Heart right ventricle (tissue), 16 donors: ENCODE data around the gene TSHZ1. TPM values are rescaled to one million over a fixed set of nuclear protein-coding genes. Genes with fewer than 3 reads are reported as not detected.

Source experiments
- ATAC-seq, 8 donors: fragments of 200-7000 bp; cut with Tn5 transposase; one replicate each; pipeline ENCODE4 v1.9.1; 2020; ENCODE audit warnings: mild to moderate bottlenecking in 8 of 8, moderate library complexity in 8 of 8, moderate number of reproducible peaks in 1 of 8
- DNase-seq, 2 donors: peaks; one replicate each; pipeline ENCODE4 v3.0.0-alpha.2; 2020
- H3K27ac ChIP-seq, 10 donors: fragments of 200-600 bp; sonication (generic) in 2 of 10; one replicate each; pipeline versions ENCODE4 v1.5.0 to v1.8.0; 2020 to 2022; ENCODE audit warnings: mild to moderate bottlenecking in 3 of 10
- H3K27me3 ChIP-seq, 7 donors: fragments of 200-600 bp; one replicate each; pipeline ENCODE4 v1.8.0; 2021 to 2022; ENCODE audit warnings: mild to moderate bottlenecking in 2 of 7
- H3K36me3 ChIP-seq, 9 donors: fragments of 200-600 bp; sonication (generic) in 1 of 9; one replicate each; pipeline versions ENCODE4 v1.5.0 to v1.8.0; 2020 to 2022; ENCODE audit warnings: mild to moderate bottlenecking in 2 of 9
- H3K4me1 ChIP-seq, 9 donors: fragments of 200-600 bp; sonication (generic) in 1 of 9; one replicate each; pipeline versions ENCODE4 v1.5.0 to v1.8.0; 2020 to 2022; ENCODE audit warnings: mild to moderate bottlenecking in 4 of 9
- H3K4me3 ChIP-seq, 10 donors: fragments of 200-600 bp; sonication (generic) in 2 of 10; one replicate each; pipeline versions ENCODE4 v1.5.0 to v1.8.0; 2020 to 2022; ENCODE audit warnings: mild to moderate bottlenecking in 7 of 10, moderate library complexity in 2 of 10
- H3K9me3 ChIP-seq, 11 donors: fragments of 200-600 bp in 10 of 11; sonication (generic) in 2 of 11; one replicate each; pipeline versions ENCODE4 v1.5.0 to v1.8.0; 2013 to 2022; ENCODE audit warnings: mild to moderate bottlenecking in 2 of 11, control low read depth in 1 of 11, moderate library complexity in 1 of 11
- CTCF ChIP-seq, 9 donors: fragments of 200-600 bp; sonication (generic) in 2 of 9; IDR thresholded peaks; one replicate each; pipeline versions ENCODE4 v1.5.0 to v1.8.0; 2021 to 2022; ENCODE audit warnings: antibody characterized with exemption in 9 of 9, mild to moderate bottlenecking in 5 of 9, moderate library complexity in 1 of 9
- WGBS, 2 donors: extraction: QIAGEN DNeasy Blood & Tissue Kit; methylation state at CpG; one replicate each; pipeline ENCODE4 v1.1.7; 2013; ENCODE audit warnings: inconsistent platforms in 1 of 2; 5-methylcytosine and 5-hydroxymethylcytosine counted together
- intact Hi-C, 10 donors: fragments of 100-400 bp; cut with DNase I; formaldehyde crosslinking; loops; one replicate each; pipeline versions ENCODE4 v1.11.1 to v1.14.2; 2022
- polyA plus RNA-seq, 2 donors: library from polyadenylated mRNA; stranded (reverse); fragments of 200-250 nt; gene quantifications; one replicate each; pipeline ENCODE4 v1.2.3, GENCODE V29; 2013
- total RNA-seq, 10 donors: library from RNA; stranded (reverse); fragmentation: NEBNext Ultra II Directional in 3 of 10; extraction: Animal tissue kit (Norgen Biotek cat#: 25700) in 3 of 10; gene quantifications; one replicate each; pipeline versions ENCODE4 v1.2.1 to v1.2.4, GENCODE V29; 2021 to 2023
- donor health status: Arrhythmogenic right ventricular cardiomyopathy.
- donor health status: ischemic (EF 13 %, LVEDD 7.1; RV severe dilation, severe dysfunction).
- donor health status: healthy with polysubstance abuse.
- donor health status: DM: no; HTN: yes; CAD: no.
- donor health status: DM: no; HTN: no; CAD: no.
- donor health status: ischemic (EF 25% LVEDD 6.9; RV normal size, moderate dysfunction).
- donor health status: ischemic (EF 25% LVEDD 5.7; RV mildly dilated, moderate dysfunction).
- donor health status: healthy.
- donor health status: DM: yes; HTN: yes; CAD: no.
- donor health status: Ischemic cardiomyopathy.
- donor health status: ischemic (EF 35%, LVEDD 5.7; RV mildly dilated, moderate dysfunction).
- donor health status: nonischemic (EF 11% LVEDD 7.7; RV severe dilation, severe dysfunction).
- donor health status: DM: yes; HTN: yes; CAD: no.
- donor health status: PGD.
- donor health status: ischemic (EF 29% LVEDD 5.4; RV normal size, mild dysfunction).
- donor health status: nonischemic (EF 23%, LVEDD 6.1; RV moderate dilation, normal function).

Gene TSHZ1
- total and polyA plus RNA-seq, 12 donors = 4.8 to 22.9 (median 17.6) TPM

GRCh38 chr18:75192899-75193298 lies 17.7 kb upstream of the TSHZ1 start:
- DNase-seq (no peak), ATAC-seq (no peak)
- Histone ChIP-seq H3K27me3 (no peaks in the 10 kb centered on the region), H3K4me3 (no peak overlapping the region), H3K36me3 (peaks cover 0 to 9% (median 0%) of the 10 kb centered on the region in 9 donors), H3K4me1 (peaks cover 0 to 6% (median 4%) of the 10 kb centered on the region in 9 donors), H3K9me3 (no peaks in the 10 kb centered on the region), H3K27ac (no peak overlapping the region)
- no peak for TF ChIP-seq CTCF (IDR thresholded peaks at IDR 0.05)
- intact Hi-C loops = no loop called here
- 72 to 74% methylated on average over 7 of the region's 7 CpGs for WGBS, 2 donors

- ATAC-seq (peak in 1 of 8 donors; percentile 17), DNase-seq (no peak)
- H3K27ac ChIP-seq = peak overlapping the region in 1 of 10 donors; percentile 16
- no peaks in the 10 kb centered on the region for H3K27me3 ChIP-seq
- no peak overlapping the region for H3K4me3 ChIP-seq
- TF ChIP-seq CTCF (IDR thresholded peaks at IDR 0.05) = no peak
- peaks cover 0 to 32% (median 4%) of the 10 kb centered on the region in 9 donors for H3K36me3 ChIP-seq
- 8 to 22% methylated on average over 3 of the region's 3 CpGs for WGBS, 2 donors
- peaks cover 2 to 41% (median 18%) of the 10 kb centered on the region in 9 donors for H3K4me1 ChIP-seq
- no peaks in the 10 kb centered on the region for H3K9me3 ChIP-seq
- intact Hi-C loops = no loop called here
These were observed 12.6 kb upstream of the TSHZ1 start for GRCh38 chr18:75198036-75198435.

GRCh38 chr18:75199327-75199726 lies 11.3 kb upstream of the TSHZ1 start:
- peaks cover 6 to 54% (median 28%) of the 10 kb centered on the region in 9 donors for H3K4me1 ChIP-seq
- peak overlapping the region in 1 of 10 donors; percentile 17 for H3K27ac ChIP-seq
- intact Hi-C loops = no loop called here
- no peaks in the 10 kb centered on the region for H3K27me3 ChIP-seq
- H3K9me3 ChIP-seq = no peaks in the 10 kb centered on the region
- H3K4me3 ChIP-seq = no peak overlapping the region
- H3K36me3 ChIP-seq = peaks cover 0 to 32% (median 4%) of the 10 kb centered on the region in 9 donors
- ATAC-seq (no peak), DNase-seq (no peak)
- 67 to 79% methylated on average over 4 of the region's 4 CpGs for WGBS, 2 donors
- no peak for TF ChIP-seq CTCF (IDR thresholded peaks at IDR 0.05)

GRCh38 chr18:75200071-75200470 lies 10.5 kb upstream of the TSHZ1 start:
- no peaks in the 10 kb centered on the region for H3K9me3 ChIP-seq
- 96 to 97% methylated on average over 13 of the region's 13 CpGs for WGBS, 2 donors
- H3K27ac ChIP-seq = peak overlapping the region in 1 of 10 donors; percentile 17
- peaks cover 0 to 32% (median 4%) of the 10 kb centered on the region in 9 donors for H3K36me3 ChIP-seq
- no peaks in the 10 kb centered on the region for H3K27me3 ChIP-seq
- no peak overlapping the region for H3K4me3 ChIP-seq
- ATAC-seq (no peak), DNase-seq (no peak)
- intact Hi-C loops = loop anchor here in 4 of 10 donors (10.0 kb wide), 4 partner anchors 155 to 305 kb away; no protein-coding TSS in a partner anchor
- peaks cover 7 to 60% (median 34%) of the 10 kb centered on the region in 9 donors for H3K4me1 ChIP-seq
- no peak for TF ChIP-seq CTCF (IDR thresholded peaks at IDR 0.05)
